CMK (cell line): ENCODE results near the gene MACROH2A2.
"Not testable (repeated sequence)": the region's sequence is repeated elsewhere in the genome, so short reads cannot be mapped to it uniquely, and the experiment has no call there.

Experiments used
- DNase-seq: peaks from one replicate; pipeline ENCODE4 v3.0.0-alpha.2; 2010; ENCODE audit warnings: low read depth

The MACROH2A2 gene

DNA sequence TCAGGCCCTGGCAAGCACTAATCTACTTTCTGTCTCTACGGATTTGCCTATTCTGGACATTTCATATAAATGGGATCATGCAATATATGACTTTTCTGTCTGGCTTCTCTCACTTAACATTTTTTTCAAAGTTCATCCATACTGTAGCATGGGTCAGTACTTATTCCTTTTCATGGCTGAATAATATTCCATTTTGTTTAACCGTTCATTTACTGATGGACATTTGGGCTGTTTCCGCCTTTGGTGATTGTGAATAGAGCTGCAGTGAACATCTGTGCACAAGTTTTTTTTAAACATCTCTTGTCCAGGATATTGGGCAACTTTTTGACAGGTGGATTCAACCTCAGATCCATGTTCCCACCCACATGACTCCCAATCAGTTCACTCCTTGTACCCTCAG, 49.0 kb downstream of the MACROH2A2 start:
- DNase-seq, result no peak

DNA sequence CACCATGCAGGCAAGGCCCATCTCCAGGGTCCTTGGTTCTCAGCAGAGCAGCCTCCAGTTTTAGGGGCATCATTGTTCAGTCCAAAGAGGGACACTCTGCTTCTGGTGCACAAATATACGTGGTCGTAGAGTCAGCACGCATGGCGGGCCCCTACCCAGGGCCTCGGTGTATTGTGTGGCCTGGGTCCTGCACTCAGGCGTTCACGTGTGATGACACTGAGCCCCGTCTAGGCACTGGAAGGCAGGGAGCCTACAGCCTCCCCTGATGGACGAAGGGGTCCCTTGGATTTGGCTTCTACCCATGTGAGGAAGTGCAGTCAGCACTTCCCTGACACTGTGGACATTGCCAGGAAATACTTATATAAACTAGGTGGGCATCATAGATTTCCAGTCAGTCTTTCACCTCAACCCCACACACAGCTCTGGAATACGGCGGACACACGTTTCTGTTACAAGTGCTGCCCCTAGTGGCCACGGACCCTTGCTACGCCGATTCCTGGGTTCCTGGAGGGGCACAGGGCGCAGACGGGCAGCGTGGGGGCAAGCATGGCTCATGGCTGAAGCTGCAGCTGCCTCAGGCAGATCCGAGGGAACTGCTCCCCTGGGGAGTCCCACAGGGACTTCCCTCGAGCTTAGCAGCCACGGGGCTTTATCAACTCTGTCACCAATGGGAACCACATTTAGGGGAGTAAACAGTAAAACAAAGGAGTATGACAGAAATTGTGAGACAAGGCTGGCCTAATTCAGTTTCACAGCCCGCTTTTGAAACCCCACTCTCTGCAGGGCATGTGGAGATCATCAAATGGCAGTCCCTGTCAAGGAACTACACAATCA, 54.5 kb downstream of the MACROH2A2 start:
- DNase-seq, result no peak

DNA sequence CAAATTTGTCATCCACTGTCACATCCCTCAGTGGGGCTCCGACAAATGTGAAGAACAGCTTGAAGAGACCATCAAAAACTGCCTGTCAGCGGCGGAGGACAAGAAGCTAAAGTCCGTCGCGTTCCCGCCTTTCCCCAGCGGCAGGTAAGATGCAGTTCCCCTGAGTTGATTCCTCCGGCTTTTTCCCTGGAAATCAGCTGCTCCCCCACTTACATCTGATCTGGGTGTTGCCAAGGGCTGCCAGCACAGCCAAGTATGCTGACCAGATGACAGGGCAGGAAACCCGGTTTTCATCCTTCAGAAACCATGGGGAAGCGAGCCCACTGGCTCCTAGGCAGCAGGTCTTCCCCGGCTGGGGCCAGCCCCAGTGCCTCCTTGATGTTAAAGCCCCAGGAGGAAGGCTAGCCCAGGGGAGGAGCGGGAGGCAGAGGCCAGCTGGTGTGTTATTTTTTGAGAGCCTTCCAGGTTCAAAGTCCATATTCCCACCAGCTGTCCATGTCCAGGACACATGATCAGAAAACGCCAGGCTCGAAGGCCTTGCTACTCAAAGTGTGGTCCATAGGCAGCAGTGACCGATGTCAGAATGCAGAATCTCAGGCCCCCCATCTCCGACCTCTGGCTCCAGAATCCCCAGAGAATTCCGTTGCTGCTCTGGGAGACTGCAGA, 56.6 kb downstream of the MACROH2A2 start:
- no peak for DNase-seq

DNA sequence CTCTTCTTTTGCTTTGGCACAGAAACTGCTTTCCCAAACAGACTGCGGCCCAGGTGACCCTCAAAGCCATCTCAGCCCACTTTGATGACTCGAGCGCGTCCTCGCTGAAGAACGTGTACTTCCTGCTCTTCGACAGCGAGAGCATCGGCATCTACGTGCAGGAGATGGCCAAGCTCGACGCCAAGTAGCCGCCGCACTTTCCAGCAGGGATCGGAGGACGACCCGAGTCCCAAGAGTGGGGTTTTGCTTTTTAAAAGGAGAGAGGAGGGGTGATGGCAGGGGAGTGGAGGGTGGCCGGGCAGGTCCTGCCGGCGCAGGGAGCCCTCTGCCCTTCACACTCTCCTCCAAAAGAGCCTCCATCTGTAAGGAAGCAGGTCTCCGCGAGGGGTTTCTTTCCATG, 58.9 kb downstream of the MACROH2A2 start:
- DNase-seq, result no peak

DNA sequence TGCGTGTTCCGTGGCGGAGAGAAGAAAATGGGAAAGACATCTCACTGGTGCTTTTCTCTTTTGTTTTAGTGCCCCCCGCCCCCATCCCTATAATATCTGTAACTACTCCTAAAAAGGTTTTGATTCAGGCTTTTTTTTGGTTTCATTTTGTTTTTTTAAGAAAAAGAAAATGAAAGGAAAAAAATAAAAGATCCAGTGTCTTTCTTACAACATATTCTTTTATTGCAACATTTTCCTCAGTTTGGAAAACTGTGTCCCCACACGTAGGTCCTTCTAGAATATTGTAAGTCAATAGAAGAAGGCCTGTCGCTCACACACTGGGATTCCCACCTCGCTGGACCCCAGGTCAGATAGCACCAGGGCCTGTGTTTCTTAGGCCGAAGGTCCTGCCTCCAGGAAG, 59.4 kb downstream of the MACROH2A2 start:
- no peak for DNase-seq

DNA sequence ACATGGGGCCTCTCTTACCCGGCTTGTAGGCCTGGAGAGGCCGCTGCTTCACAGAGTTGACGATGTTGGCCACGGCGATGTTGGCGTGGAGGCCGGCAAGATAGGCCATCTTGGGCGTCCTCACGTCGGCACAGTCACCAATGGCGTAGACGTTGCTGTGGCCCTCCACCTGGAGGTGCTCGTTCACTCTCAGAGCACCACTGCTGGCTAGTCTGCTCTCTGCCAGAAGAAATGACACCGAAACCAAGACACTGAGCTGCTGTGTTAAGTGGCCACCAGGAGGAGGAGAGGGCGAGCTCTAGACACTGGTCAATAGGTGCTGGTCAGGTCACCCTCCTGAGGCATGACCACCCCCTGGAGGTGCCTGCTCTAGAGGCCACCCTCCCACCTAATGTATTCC, 62.3 kb downstream of the MACROH2A2 start:
- no peak for DNase-seq

DNA sequence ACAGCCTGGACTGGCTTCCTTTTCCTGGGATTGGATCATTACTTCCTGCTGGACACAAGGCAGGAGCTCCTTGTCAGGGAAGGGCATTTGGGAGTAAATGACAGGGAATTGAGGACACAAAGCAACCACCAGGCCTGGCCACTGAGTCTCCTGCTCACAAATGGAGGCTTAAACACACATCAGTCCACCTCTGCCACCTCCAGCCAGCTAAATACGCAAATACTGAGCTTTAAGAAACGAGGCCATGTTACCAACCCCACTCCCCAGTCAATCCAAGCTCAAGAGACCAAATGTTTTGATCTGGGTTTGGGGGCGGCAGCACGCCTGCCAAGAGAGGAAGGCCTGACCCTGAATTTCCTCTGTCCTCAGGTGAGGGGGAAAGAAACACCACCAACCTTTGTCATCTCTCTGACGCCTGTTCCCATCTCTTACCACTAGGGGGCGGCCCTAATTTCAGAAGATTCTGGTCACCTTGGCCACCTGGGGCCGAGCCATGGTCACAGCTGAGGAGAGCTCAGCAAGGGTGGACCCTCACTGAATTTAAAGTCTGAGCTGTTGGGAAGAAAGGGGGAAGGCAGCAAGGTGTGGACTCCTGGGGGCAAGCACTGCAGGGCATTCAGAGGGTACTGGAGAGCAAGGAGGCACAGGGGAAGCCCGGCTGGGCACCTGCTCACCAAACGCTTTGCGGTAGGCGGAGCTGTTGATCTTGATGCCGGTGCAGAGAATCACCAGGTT, 63.5 kb downstream of the MACROH2A2 start:
- DNase-seq, result no peak

DNA sequence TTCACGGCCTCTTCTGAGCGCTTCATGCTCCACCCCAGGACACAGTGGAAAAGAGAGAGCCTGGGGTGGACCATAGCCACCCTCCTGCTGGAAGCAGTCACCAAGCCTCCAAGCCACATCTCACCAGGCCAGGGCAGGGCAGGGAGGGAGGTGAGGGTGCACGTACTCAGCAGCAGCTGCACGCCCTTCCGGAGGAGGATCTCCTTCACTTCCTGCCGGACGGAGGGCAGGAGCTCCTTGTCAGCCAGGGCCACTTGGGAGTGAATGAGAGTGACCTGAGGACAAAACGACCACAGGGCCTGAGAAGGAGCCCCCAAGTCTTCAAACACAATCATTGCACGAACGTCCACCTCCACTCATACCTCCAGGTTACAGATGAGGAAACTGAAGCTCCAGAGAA, 65.0 kb downstream of the MACROH2A2 start:
- no peak for DNase-seq

DNA sequence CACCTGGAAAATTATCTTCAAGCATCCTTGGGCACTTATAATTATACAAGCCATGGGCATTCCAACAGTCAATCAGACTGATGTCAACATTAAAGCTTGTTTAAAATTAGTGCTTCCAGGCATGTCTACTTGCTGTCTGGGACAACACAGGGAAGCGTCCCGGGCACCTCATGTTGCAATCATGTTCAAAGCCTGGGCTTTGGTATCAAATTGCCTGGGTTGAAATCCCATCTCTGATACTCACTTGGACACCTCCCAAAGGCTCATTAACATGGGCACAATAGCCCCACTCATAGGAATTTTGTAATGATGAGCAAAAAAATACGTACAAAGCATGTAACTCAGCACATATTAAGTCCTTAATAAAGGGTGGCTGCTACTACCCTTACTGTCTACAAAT, 65.5 kb downstream of the MACROH2A2 start:
- no peak for DNase-seq

DNA sequence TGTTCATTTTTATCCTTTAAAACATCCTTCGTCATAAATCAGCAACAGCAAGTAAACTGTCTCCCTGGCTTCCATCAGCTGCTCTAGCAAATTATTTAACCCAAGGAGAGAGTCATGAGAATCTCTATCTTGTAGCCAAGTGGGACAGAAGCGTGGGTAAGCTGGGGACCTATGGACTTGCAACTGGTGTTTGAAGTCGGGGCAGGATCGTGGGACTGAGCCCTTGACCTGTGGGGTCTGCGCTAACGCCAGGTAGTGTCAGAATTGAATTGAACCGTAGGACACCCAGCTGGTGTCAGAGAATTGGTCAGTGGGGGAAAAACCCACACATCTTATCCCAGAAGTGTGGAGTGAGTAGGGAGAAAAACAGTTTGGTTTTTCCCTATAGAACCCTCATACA, 66.6 kb downstream of the MACROH2A2 start:
- DNase-seq, result no peak

DNA sequence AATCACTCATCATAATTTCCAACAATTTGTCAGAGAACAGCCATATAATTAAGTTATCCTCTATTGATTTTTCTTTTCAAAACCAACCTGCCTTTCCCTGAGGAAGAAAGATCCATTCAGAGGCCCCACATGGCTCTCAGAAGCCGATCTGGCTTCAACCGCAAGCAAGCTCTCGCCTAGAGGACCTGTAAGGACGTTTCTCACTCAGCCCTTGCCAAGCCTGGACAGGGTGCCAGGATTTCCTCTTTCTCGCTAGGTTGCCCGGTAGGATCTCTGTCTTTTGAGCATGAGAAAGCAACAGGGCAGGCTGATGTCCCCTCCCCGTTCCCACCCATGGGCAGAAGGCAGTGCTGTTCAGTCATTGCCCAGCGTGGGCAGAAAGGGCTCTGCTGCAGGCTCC, 67.0 kb downstream of the MACROH2A2 start:
- DNase-seq, result no peak

DNA sequence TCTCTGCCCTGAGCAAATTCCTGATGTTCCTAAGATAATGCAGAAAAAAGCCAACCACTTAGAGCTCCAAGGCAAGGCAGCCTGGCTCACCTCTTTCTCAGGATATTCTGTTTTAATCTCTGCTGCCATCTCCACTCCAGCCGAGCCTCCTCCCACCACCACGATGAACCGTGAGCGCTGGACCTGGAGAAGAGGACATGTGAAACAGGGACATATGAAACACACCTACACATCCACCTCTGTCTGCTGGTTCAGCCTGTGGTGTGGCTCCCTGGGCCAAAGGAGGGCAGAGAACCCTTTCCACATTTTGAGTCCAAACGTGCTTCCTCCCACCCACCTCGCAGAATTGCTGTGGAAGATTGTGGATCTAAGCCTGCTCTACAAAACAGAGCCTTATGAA, 67.8 kb downstream of the MACROH2A2 start:
- no peak for DNase-seq

DNA sequence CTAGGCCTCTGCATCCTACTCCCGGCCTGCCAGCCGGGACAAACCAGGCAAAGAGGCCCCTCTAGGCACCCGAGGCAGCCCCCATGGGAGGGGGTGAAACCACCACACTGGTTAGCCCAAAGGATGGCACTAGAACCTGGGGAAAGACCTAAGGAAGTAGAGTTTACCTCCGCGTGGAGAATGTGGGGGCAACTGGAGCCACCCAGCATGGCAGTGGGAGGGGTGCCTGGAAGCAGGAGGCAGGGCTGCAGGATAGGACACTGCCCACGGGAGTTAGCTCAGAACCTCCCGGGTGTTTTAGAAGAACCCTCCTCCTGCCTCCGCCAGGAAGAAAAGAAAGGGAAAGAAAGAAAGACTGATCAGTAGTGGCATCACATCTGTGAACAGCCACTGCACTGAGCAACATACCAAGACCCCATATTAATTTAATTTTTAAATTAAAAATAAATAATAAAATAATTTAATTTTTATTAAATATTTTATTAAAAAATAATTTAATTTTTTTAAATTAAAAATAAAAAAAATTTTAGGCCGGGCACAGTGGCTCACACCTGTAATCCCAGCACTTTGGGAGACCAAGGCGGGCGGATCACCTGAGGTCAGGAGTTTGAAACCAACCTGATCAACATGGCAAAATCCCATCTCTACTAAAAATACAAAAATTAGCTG, 68.8 kb downstream of the MACROH2A2 start:
- DNase-seq, result no peak

DNA sequence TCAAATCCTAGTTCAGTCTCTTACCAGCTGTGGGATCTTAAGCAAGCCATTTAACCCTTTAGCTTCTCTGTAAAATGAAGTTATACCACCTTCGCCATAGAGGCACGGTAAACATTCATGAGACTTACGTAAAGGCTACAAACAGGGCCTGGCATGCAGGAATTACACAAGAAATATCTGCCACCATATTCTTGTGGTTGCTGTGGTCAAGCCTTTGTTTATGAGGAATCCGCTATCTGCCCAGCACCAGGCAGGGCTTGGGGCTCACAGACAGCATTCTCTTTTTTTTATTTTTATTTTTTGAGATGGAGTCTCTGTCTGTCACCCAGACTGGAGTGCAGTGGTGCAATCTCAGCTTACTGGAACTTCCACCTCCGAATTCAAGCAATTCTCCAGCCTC, 70.1 kb downstream of the MACROH2A2 start:
- DNase-seq, result peak; percentile 78

DNA sequence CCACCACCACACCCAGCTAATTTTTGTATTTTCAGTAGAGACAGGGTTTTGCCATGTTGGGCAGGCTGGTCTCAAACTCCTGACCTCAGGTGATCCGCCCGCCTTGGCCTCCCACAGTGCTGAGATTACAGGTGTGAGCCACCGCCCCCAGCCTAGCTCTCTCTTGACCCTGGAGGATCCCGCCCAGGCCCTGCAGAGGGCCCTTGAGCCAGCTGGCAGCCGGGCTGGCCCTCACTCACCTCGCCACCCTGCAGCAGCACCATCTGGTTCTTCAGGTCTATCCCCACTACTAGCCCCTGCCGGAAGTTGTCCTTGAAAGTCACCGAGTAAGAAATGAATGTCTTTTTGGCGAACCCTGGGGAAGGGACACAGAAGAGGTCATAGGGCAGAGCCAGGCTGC, 70.5 kb downstream of the MACROH2A2 start:
- DNase-seq, result not testable (repeated sequence)

DNA sequence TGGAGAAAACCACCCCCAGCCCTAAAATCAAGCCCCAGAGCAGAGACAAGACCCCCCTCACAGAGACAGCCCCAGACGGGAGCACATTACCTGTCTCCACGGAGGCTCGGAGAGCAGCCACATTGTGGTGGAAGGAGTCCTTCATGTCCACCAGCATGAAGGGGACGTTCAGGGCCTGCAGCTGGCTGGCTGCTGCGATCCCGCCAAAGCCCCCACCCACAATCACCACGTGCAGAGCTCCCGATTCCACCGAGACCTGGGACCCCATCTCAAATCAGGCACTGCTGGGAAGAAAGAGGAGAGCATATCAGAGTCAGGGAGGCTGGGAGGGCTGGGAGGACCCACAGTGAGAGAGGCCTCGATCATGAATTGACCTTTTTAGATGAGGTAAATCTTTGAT, 71.2 kb downstream of the MACROH2A2 start:
- DNase-seq, result no peak

DNA sequence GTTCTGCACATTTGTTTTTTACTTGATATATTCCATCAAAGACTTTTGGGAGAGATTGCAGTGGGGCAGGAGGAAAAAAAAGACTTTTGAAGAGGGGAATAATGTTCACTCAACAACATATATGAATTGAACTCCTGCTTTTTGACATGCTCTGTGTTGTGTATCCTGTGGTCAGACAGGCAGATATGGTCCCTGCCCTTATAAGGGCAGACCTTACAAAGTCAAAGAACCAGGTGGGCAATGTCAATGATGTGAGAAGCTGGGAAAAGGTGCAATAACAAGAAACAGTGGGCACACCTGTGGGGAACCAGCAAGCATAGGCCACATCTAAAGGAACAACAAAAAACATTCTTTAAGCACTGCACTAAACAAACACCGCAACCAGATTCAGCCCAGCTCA, 71.8 kb downstream of the MACROH2A2 start:
- DNase-seq, result no peak

DNA sequence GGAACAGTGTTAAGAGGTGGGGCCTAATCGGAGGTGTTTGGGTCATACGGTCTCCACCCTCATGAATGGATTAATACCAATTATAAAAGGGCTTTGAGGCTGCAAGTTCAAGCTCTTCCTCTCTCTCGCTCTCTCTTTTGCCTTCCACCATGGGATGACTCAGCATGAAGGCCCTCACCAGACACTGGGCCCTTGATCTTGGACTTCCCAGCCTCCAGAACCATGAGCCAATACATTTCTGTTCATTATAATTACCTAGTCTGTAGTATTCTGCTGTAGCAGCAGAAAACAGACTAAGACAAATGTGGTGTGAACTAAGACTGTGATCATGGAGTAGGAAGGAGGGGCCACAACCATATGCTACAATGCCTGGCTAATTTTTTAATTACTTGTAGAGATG, 72.3 kb downstream of the MACROH2A2 start:
- DNase-seq, result no peak

DNA sequence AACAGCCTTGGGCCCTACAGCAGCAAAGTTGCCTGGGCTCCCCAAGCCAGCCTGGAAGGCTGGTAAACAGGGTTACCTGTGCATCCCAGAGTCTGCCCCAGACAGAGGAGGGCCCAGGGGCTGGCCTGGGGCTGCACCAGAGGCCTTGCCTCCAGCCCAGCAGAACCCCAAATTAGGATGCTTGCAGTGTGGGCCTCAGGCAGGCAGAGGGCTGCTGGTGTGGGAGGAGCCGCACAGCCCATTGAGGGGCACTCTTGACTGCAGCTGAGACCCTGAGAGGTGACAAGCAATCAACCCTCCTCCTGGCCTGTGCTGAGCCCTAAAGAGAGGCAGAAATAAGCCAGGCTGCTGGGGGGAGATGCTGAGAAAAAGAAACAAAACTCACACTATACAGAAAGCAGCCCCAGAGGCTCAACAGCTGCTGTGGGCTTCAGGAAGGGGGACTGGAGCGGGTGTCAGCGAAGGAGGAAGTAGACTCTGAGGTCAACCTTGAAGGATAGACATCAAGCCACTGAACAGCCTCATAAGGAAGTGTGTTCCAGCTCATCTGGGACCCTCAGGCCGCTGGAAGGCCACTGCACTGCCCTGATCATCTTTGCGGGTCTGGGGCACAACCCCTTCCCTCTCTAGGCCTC, 73.4 kb downstream of the MACROH2A2 start:
- peak; percentile 65 for DNase-seq

DNA sequence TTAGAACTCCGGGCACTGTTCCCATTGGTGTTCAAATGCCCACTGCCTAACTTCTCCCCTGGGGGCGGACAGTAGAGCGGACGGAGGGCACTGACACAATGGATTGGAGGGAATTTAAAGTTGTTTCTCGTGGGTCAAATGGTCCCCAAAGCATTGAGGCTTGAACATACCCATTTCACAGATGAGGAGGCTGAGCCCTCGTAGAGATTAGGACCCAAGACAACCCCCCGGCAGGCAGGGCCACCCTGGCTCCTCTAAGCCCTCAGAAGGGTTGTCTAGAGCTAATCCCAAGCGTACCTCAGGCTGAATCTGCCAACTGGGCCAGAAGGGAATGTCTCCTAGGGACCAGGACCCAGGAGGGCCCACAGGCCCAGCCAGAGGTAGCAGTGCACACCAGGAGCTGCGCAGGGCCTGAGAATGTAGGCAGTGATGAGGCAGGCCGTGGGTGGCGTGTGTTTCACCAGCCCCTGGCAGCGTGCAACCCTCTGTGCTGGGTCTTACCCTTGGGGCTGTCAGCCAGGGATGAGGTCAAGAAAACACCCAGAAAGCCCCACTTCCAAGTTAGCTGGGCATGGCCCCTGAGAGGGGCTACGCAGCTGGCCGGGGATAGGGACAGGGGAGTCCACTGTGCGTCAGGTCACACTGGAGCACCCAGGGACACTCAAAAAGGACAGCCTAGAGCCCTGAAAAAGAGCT, 74.2 kb downstream of the MACROH2A2 start:
- DNase-seq, result no peak

DNA sequence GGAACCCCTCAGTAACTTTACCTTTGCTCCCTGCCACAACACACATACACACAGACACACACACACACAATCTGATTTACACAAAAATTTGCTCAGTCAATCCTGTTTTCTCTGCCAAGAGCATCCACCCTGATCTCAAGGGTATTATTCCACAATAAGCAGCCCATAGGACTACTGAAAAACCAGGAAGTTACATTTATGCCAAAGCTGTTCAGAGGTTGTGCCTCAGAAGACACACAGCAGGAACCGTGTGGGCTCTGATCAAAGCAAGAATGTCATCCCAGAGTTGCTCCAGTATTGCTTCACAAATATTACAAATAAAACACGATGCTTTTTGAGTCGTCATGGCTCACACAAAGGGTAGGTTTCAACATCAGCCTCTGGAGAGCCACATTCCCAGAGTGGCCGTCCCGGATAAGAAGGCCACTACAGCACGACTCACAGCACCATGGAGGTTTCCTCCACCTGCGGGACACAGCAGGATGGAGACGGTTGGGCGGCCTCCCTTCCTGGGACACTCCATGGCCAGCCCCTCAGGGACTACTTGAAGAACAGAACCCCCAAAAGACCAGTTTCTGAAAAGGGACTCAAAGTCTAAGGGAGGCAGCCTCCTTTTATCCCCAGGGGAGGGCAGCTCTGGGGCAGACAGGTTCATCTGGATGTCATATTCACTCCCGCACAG, 78.4 kb downstream of the MACROH2A2 start:
- DNase-seq, result no peak
